ENCODE data around the gene AUNIP. TPM values are rescaled to one million over a fixed set of nuclear protein-coding genes. Genes with fewer than 3 reads are reported as not detected.

AUNIP gene
- total RNA-seq, 1 experiment from 2014 or later, result 7.7 TPM

- no peak overlapping the region for H3K4me3 Mint-ChIP-seq (ENCODE audit: low read depth, unreplicated experiment)
- peaks cover 12% of the 10 kb centered on the region for H3K36me3 Mint-ChIP-seq (ENCODE audit: insufficient read depth, unreplicated experiment)
- no peak for TF ChIP-seq CTCF (IDR thresholded peaks at IDR 0.05; ENCODE audit: unreplicated experiment)
- BruUV-seq (replicated peaks), result no TSS peak
- DNase-seq, result no peak
- CTCF ChIA-PET, result no interaction called here
- H3K9me3 Mint-ChIP-seq (ENCODE audit: low read depth, unreplicated experiment), result no peaks in the 10 kb centered on the region
- no peaks in the 10 kb centered on the region for H3K27me3 Mint-ChIP-seq (ENCODE audit: unreplicated experiment)
- peaks cover 28% of the 10 kb centered on the region for H3K4me1 Mint-ChIP-seq (ENCODE audit: low read depth, unreplicated experiment)
- H3K27ac Mint-ChIP-seq (ENCODE audit: unreplicated experiment), result no peak overlapping the region
- intact Hi-C loops (cut with micrococcal nuclease; ENCODE audit: unreplicated experiment), result no loop called here
Observed at GRCh38 chr1:25885602-25886001, 26.3 kb upstream of the AUNIP start.

GRCh38 chr1:25881266-25881665, 22.0 kb upstream of the AUNIP start:
- H3K4me3 Mint-ChIP-seq (ENCODE audit: low read depth, unreplicated experiment), result no peak overlapping the region
- intact Hi-C loops (cut with micrococcal nuclease; ENCODE audit: unreplicated experiment), result no loop called here
- H3K4me1 Mint-ChIP-seq (ENCODE audit: low read depth, unreplicated experiment), result peaks cover 24% of the 10 kb centered on the region
- H3K36me3 Mint-ChIP-seq (ENCODE audit: insufficient read depth, unreplicated experiment), result peaks cover 4% of the 10 kb centered on the region
- no peaks in the 10 kb centered on the region for H3K9me3 Mint-ChIP-seq (ENCODE audit: low read depth, unreplicated experiment)
- DNase-seq, result no peak
- no peak overlapping the region for H3K27ac Mint-ChIP-seq (ENCODE audit: unreplicated experiment)
- CTCF ChIA-PET, result no interaction called here
- no peaks in the 10 kb centered on the region for H3K27me3 Mint-ChIP-seq (ENCODE audit: unreplicated experiment)
- no TSS peak for BruUV-seq (replicated peaks)
- no peak for TF ChIP-seq CTCF (IDR thresholded peaks at IDR 0.05; ENCODE audit: unreplicated experiment)

GRCh38 chr1:25880518-25880917, 21.3 kb upstream of the AUNIP start:
- CTCF ChIA-PET, result no interaction called here
- BruUV-seq (replicated peaks), result no TSS peak
- Mint-ChIP-seq H3K9me3 (ENCODE audit: low read depth, unreplicated experiment) (no peaks in the 10 kb centered on the region), H3K4me3 (ENCODE audit: low read depth, unreplicated experiment) (no peak overlapping the region), H3K27ac (ENCODE audit: unreplicated experiment) (no peak overlapping the region), H3K4me1 (ENCODE audit: low read depth, unreplicated experiment) (peaks cover 28% of the 10 kb centered on the region), H3K36me3 (ENCODE audit: insufficient read depth, unreplicated experiment) (peaks cover 9% of the 10 kb centered on the region), H3K27me3 (ENCODE audit: unreplicated experiment) (no peaks in the 10 kb centered on the region)
- no peak for TF ChIP-seq CTCF (IDR thresholded peaks at IDR 0.05; ENCODE audit: unreplicated experiment)
- DNase-seq, result no peak
- intact Hi-C loops (cut with micrococcal nuclease; ENCODE audit: unreplicated experiment), result no loop called here

- DNase-seq, result no peak
- H3K9me3 Mint-ChIP-seq (ENCODE audit: low read depth, unreplicated experiment), result no peaks in the 10 kb centered on the region
- BruUV-seq (replicated peaks), result no TSS peak
- H3K27ac Mint-ChIP-seq (ENCODE audit: unreplicated experiment), result no peak overlapping the region
- no peaks in the 10 kb centered on the region for H3K27me3 Mint-ChIP-seq (ENCODE audit: unreplicated experiment)
- no peak for TF ChIP-seq CTCF (IDR thresholded peaks at IDR 0.05; ENCODE audit: unreplicated experiment)
- intact Hi-C loops (cut with micrococcal nuclease; ENCODE audit: unreplicated experiment), result no loop called here
- H3K4me3 Mint-ChIP-seq (ENCODE audit: low read depth, unreplicated experiment), result no peak overlapping the region
- H3K36me3 Mint-ChIP-seq (ENCODE audit: insufficient read depth, unreplicated experiment), result peaks cover 17% of the 10 kb centered on the region
- CTCF ChIA-PET, result no interaction called here
- H3K4me1 Mint-ChIP-seq (ENCODE audit: low read depth, unreplicated experiment), result peaks cover 28% of the 10 kb centered on the region
Observed at GRCh38 chr1:25879675-25880074, 20.4 kb upstream of the AUNIP start.

GRCh38 chr1:25878690-25879089, 19.4 kb upstream of the AUNIP start:
- no peaks in the 10 kb centered on the region for H3K9me3 Mint-ChIP-seq (ENCODE audit: low read depth, unreplicated experiment)
- CTCF ChIA-PET, result no interaction called here
- DNase-seq, result no peak
- H3K4me3 Mint-ChIP-seq (ENCODE audit: low read depth, unreplicated experiment), result no peak overlapping the region
- H3K27ac Mint-ChIP-seq (ENCODE audit: unreplicated experiment), result no peak overlapping the region
- H3K36me3 Mint-ChIP-seq (ENCODE audit: insufficient read depth, unreplicated experiment), result peaks cover 18% of the 10 kb centered on the region
- peaks cover 28% of the 10 kb centered on the region for H3K4me1 Mint-ChIP-seq (ENCODE audit: low read depth, unreplicated experiment)
- TF ChIP-seq CTCF (IDR thresholded peaks at IDR 0.05; ENCODE audit: unreplicated experiment), result no peak
- intact Hi-C loops (cut with micrococcal nuclease; ENCODE audit: unreplicated experiment), result no loop called here
- no TSS peak for BruUV-seq (replicated peaks)
- H3K27me3 Mint-ChIP-seq (ENCODE audit: unreplicated experiment), result no peaks in the 10 kb centered on the region
